ACC112 (cell line): ENCODE measurements around the gene SPAG4.

Experiments
- H2AFZ ChIP-seq: fragments of 200-600 bp; sonication (generic); one replicate; pipeline ENCODE4 v1.6.0; 2017; ENCODE audit warnings: antibody characterized with exemption, low read length; ENCODE audit not compliant: unreplicated experiment
- H3K27ac ChIP-seq: fragments of 200-600 bp; sonication (generic); 2 replicates; pipeline ENCODE4 v1.5.1; 2014; ENCODE audit warnings: low read depth, mild to moderate bottlenecking, antibody characterized with exemption, low read length, moderate library complexity
- H3K27me3 ChIP-seq: fragments of 200-600 bp; sonication (generic); 2 replicates; pipeline ENCODE4 v1.6.1; 2014; ENCODE audit warnings: mild to moderate bottlenecking, antibody characterized with exemption, low read length, moderate library complexity, mixed read lengths; ENCODE audit not compliant: insufficient read depth
- H3K36me3 ChIP-seq: fragments of 200-600 bp; sonication (generic); 2 replicates; pipeline ENCODE4 v1.6.1; 2016; ENCODE audit warnings: mild to moderate bottlenecking, antibody characterized with exemption, low read length, moderate library complexity, mixed read lengths; ENCODE audit not compliant: insufficient read depth
- H3K4me1 ChIP-seq: fragments of 200-600 bp; sonication (generic); one replicate; pipeline ENCODE4 v1.6.1; 2016; ENCODE audit warnings: low read length, mixed read lengths; ENCODE audit not compliant: insufficient read depth, unreplicated experiment, control insufficient read depth
- H3K4me3 ChIP-seq: fragments of 200-600 bp; sonication (generic); 2 replicates; pipeline ENCODE4 v1.5.1; 2014; ENCODE audit warnings: mild to moderate bottlenecking, low read depth, low read length
- H3K79me2 ChIP-seq: fragments of 200-600 bp; sonication (generic); one replicate; pipeline ENCODE4 v1.6.0; 2016; ENCODE audit warnings: low read length; ENCODE audit not compliant: control insufficient read depth, unreplicated experiment, insufficient read depth

Gene SPAG4

DNA sequence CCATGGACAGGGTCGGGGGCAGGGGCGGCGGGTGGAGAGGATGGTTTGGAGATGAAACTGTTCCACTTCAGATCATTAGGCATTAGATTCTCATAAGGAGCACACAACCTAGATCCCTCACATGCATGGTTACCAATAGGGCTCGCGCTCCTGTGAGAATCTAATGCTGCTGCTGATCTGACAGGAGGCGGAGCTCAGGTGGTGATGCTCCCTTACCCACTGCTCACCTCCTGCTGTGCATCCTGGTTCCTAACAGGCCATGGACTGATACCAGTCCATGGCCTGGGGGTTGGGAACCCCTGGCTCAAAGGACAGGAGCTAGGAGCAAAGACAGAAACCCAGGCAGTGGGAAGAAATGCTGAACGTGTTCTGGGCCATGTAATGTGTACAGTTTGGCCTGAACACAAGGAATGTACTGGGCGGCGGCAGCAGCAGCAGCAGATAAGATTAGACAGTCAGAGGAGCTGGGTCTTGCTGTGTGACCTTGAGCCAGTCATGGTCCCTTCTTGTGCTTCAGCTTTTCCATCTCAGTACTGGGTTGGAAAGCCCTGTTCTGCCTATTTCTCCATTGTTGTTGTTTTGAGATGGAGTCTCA lies 4.7 kb upstream of the SPAG4 start:
- Histone ChIP-seq H2AFZ (no peak overlapping the region), H3K4me1 (peaks cover 10% of the 10 kb centered on the region), H3K36me3 (no peaks in the 10 kb centered on the region), H3K79me2 (no peaks in the 10 kb centered on the region), H3K27ac (no peak overlapping the region), H3K27me3 (no peaks in the 10 kb centered on the region), H3K4me3 (no peak overlapping the region)

DNA sequence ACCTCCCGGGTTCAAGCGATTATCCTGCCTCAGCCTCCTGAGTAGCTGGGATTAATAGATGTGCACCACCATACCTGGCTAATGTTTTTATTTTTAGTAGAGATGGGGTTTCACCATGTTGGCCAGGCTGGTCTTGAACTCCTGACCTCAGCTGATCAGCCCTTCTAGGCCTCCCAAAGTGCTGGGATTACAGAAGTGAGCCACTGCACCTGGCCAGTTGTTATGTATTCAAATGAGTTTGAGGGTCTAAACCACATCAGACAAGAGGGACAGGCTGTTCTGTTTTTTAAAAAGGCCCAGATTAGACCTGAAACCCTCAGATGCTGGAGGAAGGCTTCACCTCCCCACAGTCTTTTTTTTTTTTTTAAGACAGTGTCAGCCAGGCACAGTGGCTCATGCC lies 4.1 kb upstream of the SPAG4 start:
- Histone ChIP-seq H3K4me1 (peaks cover 10% of the 10 kb centered on the region), H2AFZ (no peak overlapping the region), H3K4me3 (no peak overlapping the region), H3K79me2 (no peaks in the 10 kb centered on the region), H3K27ac (no peak overlapping the region), H3K27me3 (no peaks in the 10 kb centered on the region), H3K36me3 (no peaks in the 10 kb centered on the region)

DNA sequence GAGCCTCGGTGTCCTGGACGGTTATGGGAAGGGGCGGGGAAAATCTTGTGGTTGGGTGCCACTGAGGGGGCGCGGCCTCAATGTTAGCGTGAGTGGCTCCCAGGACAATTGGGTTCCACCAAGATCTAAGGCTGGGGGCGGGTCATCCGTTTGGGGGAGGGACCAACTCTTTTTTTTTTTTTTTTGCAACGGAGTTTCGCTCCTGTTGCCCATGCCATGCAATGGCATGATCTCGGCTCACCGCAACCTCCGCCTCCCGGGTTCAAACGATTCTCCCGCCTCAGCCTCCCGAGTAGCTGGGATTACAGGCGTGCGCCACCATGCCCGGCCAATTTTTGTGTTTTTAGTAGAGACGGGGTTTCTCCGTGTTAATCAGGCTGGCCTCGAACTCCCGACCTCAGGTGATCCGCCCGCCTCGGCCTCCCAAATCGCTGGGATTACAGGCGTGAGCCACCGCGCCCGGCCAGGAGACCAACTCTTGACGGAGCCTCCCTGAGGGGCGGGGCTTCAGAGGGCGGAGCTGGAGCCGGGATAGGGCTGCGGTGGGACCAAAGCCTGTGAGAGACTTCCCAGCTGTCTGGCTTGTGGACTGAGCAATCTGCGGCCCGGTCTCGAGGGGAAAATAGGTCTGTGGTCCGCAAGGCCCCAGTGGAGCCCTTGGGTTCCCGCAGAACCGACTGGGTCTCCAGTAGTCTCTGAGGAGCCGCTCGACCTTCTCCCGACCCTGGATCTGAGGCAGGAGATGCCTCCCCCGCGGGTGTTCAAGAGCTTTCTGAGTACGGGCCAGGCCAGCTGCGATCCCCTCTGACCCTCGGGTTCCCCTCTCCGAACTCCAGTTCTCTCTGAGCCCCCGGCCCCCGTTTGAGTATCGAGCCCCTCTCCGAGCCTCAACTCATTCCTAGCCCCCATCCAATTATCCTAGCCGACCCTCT lies 1.1 kb downstream of the SPAG4 start:
- Histone ChIP-seq H3K27ac (peak overlapping the region; percentile 92), H3K4me1 (peaks cover 4% of the 10 kb centered on the region), H2AFZ (no peak overlapping the region), H3K4me3 (peak overlapping the region; percentile 88), H3K27me3 (no peaks in the 10 kb centered on the region), H3K79me2 (peaks cover 13% of the 10 kb centered on the region), H3K36me3 (0 out of 2 replicates have a peak, but pooled peaks cover 4% of the 10 kb centered on the region)

DNA sequence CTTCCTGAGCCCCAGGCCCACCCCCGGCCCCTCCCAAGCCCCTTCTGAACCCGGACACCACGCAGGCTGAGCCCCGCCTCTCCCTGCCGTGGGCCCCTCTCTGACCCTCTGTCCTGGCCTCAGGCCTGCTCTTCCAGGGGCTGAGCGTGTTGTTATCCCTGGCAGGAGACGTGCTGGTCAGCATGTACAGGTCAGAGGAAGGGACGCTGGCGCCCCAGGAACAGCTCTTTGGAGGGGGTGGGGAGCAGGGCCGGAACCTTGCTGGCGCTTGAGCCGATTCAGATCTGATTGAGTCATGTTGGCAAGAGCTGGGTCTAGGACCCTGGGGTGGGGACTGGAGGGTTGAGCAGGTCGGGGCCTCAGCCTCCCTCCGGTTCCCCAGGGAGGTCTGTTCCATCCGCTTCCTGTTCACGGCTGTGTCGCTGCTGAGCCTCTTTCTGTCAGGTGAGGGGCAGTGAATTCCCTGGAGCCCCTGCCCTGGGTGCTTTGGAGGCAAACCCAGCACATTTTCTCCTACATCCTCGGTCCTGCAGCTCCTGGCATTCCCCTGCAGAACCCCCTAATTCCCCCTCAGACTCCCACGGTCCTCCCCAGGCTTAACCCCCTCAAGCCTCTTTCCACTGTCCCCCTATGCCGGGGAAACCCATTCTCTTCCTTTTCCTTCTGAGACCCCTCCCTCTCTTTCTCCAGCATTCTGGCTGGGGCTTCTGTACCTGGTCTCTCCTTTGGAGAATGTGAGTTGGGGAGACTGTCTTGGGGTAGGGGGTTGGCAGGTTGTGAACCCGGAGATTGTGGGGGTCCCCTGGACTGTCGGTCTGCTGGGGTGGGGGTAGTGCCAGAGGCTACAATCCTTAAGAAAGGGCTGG lies 2.0 kb downstream of the SPAG4 start:
- Histone ChIP-seq H2AFZ (no peak overlapping the region), H3K36me3 (0 out of 2 replicates have a peak, but pooled peaks cover 6% of the 10 kb centered on the region), H3K4me3 (peak overlapping the region; percentile 88), H3K4me1 (peaks cover 4% of the 10 kb centered on the region), H3K27me3 (no peaks in the 10 kb centered on the region), H3K79me2 (peaks cover 13% of the 10 kb centered on the region), H3K27ac (peak overlapping the region; percentile 92)

DNA sequence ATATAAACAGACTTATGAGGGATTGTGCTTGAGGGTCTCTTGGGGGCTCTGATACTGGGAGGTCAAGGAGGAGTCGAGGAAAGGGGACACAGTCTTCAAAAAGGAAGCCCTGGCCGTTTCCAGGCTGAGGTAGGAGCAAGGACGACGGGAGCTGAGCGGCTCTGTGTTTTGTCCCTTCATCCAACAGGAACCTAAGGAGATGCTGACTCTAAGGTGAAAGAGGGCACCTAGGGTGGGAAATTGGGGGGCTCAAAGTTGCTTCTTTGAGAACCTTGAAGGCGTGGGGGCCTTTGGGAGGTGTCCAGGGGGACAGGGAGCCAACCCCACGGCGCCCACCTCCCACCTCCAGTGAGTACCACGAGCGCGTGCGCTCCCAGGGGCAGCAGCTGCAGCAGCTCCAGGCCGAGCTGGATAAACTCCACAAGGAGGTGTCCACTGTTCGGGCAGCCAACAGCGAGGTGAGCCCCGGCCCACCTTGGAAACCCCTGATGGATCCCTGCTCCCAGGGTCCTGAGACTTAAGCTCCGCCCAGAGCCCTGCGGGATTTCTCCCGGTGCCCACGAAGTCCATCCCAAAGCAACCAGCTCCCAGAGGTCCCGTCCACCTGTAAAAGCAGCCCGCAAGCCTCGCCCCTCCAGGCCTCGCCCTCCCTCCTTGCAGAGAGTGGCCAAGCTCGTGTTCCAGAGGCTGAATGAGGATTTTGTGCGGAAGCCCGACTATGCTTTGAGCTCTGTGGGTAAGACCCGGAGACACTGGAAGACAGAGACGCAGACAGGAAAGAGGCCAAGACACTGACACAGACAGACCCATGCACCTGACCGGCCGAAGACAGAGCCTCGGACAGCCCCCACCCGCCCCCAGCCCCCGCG lies 2.9 kb downstream of the SPAG4 start:
- no peak overlapping the region for H2AFZ ChIP-seq
- 0 out of 2 replicates have a peak, but pooled peaks cover 6% of the 10 kb centered on the region for H3K36me3 ChIP-seq
- H3K27ac ChIP-seq = peak overlapping the region; percentile 92
- peak overlapping the region; percentile 88 for H3K4me3 ChIP-seq
- peaks cover 4% of the 10 kb centered on the region for H3K4me1 ChIP-seq
- H3K79me2 ChIP-seq = peaks cover 13% of the 10 kb centered on the region
- no peaks in the 10 kb centered on the region for H3K27me3 ChIP-seq

DNA sequence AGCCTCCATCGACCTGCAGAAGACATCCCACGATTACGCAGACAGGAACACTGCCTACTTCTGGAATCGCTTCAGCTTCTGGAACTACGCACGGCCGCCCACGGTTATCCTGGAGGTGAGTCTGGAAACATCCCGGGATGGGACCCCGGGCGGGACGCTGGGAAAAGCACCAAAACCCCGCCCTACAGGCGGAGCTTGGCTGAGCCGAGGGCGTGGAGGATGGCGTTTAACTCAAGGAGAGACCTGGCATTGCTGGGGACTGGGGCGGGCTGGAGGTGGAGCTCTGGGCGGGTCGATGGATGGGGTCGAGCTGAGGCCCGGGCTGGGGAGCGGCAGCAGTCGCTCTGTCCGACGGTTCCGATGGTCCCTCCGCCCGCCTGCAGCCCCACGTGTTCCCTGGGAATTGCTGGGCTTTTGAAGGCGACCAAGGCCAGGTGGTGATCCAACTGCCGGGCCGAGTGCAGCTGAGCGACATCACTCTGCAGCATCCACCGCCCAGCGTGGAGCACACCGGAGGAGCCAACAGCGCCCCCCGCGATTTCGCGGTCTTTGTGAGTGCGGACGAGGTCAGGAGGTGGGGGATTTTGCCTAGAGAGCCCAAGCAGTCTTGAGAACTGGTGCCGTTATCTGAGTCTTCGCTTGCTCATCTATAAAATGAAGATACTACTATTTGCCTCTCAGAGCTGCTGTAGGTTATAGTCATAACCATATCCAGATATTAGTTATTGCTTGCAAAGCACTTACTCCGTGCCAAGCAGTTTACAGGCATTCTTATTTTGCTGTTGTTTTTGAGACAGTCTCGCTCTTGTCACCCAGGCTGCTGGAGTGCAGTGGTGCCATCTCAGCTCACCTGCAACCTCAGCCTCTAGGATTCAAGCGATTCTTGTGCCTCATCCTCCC lies 3.8 kb downstream of the SPAG4 start:
- Histone ChIP-seq H3K4me1 (peaks cover 4% of the 10 kb centered on the region), H3K36me3 (0 out of 2 replicates have a peak, but pooled peaks cover 6% of the 10 kb centered on the region), H3K79me2 (peaks cover 13% of the 10 kb centered on the region), H3K27me3 (no peaks in the 10 kb centered on the region), H2AFZ (no peak overlapping the region), H3K27ac (0 out of 2 replicates have a peak overlapping the region, but pooled peaks have one; percentile 14), H3K4me3 (peak overlapping the region; percentile 88)

DNA sequence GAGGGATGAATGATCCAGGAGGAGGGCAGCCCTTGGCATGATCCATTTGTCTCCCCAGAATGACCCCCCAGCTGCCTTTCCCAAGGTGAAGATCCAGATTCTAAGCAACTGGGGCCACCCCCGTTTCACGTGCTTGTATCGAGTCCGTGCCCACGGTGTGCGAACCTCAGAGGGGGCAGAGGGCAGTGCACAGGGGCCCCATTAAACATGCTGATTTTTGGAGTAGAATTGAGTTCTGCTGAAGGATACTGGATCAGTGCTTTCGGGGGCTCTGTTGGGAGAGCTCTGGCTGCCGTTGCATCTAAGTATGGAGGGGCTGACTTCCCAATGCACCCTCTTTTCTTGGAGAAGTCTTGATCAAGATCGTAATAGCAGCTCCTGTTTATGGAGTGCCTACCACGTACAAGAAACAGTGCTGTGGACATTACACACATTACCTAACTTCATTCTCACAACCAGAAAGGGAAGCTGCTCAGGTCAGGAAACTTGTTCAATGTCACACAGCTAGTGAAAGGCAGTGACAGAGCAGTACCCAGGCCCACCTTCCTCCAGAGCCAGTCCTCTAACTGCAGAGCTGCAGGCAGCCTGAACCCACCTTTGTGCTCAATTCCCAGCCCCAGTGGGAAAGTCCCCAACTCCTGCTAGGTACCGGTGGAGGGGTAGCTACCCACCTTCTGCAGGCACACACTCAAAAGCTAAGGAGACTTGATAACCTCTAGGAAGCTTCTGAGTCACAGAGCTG lies 5.4 kb downstream of the SPAG4 start:
- H3K27ac ChIP-seq = no peak overlapping the region

DNA sequence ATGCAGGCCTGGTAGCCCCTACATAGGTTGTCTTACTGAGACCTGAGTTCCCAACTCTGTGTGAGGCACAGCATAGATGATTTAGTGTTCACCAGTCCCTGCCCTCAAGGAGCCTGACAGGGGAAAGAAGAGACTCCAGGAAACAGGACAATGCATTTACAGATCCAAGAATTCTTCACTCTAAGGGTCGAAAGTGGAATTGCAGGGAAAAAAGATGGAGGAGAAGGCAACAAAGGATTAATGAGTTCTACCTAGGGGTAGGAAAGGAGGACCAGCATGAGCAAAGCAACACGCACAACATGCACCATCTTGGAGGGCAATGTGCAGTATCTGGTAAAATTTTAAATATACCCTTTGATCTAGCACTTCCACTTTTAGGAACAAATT lies 5.9 kb downstream of the SPAG4 start:
- peaks cover 15% of the 10 kb centered on the region; the same call in 1 of the 2 replicates for H3K36me3 ChIP-seq
- no peak overlapping the region for H2AFZ ChIP-seq
- no peak overlapping the region for H3K4me3 ChIP-seq
- no peak overlapping the region for H3K27ac ChIP-seq
- peaks cover 13% of the 10 kb centered on the region for H3K79me2 ChIP-seq
- peaks cover 4% of the 10 kb centered on the region for H3K4me1 ChIP-seq
- H3K27me3 ChIP-seq = no peaks in the 10 kb centered on the region

More for the DNA sequence above, 5.4 kb downstream of the SPAG4 start:
- H3K4me3 ChIP-seq = no peak overlapping the region
- peaks cover 11% of the 10 kb centered on the region; the same call in 1 of the 2 replicates for H3K36me3 ChIP-seq
- H3K27me3 ChIP-seq = no peaks in the 10 kb centered on the region
- H3K4me1 ChIP-seq = peaks cover 4% of the 10 kb centered on the region
- H2AFZ ChIP-seq = no peak overlapping the region
- H3K79me2 ChIP-seq = peaks cover 13% of the 10 kb centered on the region
